SIG-M5 treated with dmso at 0.1 percent for 504 hours (cell line): ENCODE measurements around the gene TIAM1.

Experiments used
- DNase-seq: peaks from one replicate; lab custom pipeline; 2025; ENCODE audit not compliant: unreplicated experiment; lab: John Stamatoyannopoulos, UW

The TIAM1 gene

DNA sequence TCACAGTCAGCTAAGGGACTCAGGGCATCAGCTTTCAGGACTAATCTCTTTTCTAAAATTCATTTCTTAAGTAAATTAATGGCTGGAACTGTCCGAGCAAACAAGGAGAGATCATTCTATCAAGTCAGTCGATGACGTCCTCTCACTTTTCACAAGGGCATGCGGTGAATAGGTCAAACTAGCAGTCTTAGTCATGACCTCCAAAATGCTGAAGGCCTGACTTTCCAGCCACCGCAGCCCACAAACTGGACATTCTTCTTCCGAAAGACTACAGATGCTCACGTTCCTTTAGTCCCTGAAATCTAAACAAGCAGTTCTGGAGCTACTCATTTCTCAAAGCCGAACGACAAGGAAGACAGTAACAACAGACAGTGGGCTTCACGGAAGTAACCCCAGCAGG lies 127.9 kb downstream of the TIAM1 start:
- no peak for DNase-seq

DNA sequence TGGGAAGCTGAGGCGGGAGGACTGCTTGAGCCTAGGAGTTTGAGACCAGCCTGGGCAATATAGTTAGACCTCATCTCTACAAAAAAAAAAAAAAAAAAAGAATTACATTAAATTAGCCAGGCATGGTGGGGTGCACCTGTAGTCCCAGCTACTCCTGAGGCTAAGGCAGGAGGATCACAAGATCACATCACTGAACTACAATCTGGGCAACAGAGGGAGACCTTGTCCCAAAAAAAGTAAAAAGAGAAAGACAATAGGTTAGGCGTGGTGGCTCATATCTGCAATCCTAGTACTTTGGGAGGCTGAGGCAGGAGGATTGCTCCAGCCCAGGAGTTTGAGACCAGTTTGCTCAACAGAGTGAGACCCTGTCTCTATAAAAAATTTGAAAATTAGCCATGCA lies 130.3 kb downstream of the TIAM1 start:
- DNase-seq = no peak

DNA sequence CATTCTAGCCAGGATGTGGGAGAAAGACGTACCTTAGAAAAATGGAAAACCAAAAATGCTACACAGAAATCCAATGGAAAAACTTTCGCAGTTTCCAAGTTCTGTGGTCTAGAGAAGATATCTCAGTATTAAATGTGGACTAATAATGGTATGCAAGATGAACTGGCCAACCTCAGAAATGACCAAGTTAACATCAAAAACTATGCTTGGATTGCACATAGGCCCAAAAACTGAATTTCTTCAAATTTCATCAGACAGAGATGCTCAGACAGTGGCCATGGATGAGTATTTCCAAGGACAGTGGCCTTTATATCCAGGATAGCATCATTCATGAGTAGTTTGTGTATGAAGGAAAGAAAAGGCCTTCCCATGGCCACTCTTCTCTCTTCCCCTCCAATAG lies 132.2 kb downstream of the TIAM1 start:
- DNase-seq = no peak

DNA sequence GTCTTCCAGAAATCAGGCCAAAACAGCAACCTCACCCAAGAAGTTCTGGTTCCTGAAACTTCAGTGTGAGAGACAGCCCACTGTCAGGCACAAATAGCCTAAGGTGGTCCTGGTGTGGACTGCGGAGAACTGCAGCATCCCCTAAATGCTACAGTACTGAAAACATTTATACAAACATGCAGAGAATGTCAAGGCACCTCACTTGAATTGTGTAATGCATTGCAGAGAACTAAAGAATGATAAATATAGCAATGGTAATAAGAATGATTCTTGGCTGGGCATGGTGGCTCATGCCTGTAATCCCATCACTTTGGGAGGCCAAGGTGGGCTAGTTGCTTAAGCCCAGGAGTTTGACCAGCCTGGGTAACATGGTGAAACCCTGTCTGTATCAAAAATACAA lies 138.6 kb downstream of the TIAM1 start:
- DNase-seq = no peak

DNA sequence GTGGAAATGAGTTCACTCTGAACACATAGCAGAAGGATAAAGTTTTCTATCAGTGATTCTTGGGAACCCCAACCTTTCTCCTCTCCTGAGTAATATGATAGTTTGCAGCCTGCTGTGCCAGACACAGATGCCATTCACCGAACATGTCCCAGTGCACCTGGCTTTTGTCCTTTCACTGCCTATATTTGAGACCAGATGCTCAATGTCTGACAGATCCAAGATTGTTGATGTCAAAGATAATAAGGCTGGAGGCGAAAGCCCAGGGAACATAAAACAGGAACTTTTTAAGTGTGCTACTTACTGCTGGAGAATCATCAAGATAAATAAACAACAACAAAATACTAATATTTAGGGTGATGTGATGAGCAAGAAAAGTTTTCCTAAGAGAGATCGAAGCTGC lies 139.3 kb downstream of the TIAM1 start:
- no peak for DNase-seq

- no peak for DNase-seq
These were observed 140.5 kb downstream of the TIAM1 start for GRCh38 chr21:31203431-31204054.

DNA sequence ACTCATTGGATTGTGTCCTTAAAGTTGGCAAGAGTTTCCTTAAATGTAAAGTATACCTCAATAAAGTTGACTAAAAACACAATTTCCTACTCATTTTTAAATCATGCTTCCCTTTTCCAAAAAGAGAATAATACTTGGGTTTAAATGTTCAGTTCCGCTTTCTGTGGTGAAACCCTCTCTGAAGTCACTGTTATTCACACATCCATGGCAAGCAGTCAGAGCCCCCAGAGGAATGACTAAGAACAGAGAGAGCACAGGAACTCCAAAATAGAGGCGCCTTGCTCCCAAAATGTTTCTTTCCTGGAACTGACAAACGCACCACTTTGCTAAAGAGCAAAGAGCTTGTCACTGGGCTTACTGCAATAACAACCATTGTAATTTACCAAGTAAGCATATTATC lies 142.5 kb downstream of the TIAM1 start:
- peak; percentile 95 for DNase-seq

DNA sequence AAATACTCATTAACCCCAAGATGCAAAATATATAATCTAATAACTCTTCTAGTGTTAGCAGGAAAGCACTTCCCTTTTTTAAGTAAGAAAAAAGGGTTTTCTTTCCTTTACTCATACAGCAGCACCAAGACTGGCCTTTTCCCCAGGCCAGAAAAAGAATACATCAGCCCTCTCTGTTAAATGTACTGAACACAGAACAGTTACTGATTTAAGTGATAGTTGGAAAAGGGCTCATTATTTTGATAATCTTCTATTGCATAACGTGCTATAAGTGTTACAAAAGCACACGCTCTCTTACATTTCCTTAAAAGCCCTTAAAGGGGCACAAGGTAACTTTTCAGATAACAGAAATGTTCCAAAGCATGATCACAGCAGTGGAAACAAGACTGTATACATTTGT lies 142.9 kb downstream of the TIAM1 start:
- DNase-seq = peak; percentile 84

- peak; percentile 58 for DNase-seq
These were observed 145.5 kb downstream of the TIAM1 start for GRCh38 chr21:31198575-31198974.

DNA sequence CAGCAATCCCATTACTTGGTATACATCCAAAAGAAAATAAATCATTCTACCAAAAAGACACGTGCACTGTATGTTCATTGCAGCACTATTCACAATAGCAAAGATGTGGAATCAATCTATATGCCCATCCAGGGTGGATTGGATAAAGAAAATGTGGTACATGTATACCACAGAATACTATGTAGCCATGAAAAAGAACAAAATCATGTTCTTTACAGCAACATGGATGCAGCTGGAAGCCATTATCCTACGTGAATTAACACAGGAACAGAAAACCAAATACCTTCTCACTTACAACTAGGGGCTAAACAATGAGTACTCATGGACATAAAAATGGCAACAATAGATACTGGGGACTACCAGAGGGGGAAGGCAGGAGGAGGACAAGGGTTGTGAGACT lies 147.3 kb downstream of the TIAM1 start:
- DNase-seq = no peak

DNA sequence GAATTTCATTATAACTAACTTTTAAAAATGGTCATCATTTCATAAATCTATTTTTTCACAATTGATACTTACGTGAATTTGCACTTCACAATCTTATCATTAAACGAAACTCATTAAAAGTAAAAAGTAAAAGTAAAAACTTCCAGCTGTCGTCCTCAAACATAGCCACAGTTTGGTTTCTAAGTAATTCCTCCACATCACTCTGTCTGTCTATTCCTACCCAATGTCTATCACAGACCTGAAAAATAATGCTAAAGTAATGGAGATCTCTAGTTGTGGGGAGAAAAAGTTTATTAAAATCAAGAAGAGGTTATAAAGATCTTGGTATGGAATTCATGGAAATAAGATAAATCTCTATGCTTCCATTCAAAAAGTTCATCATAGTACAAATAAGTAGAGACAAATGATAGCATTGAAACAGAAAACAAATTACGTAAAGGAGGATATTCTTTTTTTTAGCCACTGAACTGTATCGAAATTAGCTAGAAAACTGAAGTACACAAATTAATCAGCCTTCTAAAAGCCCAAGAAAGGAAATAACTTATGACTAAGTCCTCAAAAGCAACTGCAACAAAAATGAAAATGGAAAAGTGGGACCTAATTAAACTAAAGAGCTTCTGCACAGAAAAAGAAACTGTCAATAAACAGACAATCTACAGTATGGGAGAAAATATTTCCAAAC lies 148.6 kb downstream of the TIAM1 start:
- DNase-seq = no peak

GRCh38 chr21:31194510-31195293 lies 149.4 kb downstream of the TIAM1 start:
- no peak for DNase-seq

GRCh38 chr21:31193761-31194160 lies 150.3 kb downstream of the TIAM1 start:
- DNase-seq = no peak

DNA sequence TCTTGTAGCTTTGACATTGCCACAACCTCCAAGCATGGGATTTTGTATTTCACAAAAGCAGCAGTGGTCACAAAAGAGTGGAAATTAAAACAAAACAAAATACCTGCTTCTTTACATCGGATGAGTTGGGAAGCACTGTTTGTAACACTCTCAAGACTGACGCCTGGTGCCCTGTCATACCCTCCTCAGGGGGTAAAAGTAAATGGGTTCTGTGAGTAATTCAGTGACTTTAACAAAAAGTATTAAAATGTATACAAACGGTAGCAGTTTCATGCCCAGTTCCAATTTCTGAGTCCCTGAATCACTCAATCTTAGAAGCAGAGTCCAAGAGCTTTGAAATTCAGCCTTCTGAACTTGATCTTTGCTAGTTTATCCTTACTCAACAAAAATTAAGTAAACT lies 152.5 kb downstream of the TIAM1 start:
- no peak for DNase-seq

DNA sequence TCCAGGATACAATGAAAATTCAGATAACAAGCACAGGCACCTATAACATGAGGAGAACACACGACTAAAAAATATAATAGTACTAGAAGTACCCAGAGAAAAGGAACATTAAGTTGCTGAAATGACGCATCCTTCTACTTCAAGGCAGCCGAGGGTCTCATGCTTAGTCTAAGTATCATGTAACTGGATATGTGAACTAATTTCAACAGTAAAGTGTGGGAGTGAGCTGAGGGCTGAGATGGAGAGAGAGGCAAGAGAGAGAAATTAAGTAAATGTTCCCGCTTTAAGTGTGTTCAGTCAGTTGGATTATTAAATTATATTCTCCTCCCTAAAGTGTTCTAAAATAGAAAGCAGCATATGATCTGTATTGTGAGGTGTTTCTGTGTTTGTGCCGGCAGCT lies 153.5 kb downstream of the TIAM1 start:
- DNase-seq = no peak

- DNase-seq = no peak
These were observed 156.6 kb downstream of the TIAM1 start for GRCh38 chr21:31187499-31187898.

DNA sequence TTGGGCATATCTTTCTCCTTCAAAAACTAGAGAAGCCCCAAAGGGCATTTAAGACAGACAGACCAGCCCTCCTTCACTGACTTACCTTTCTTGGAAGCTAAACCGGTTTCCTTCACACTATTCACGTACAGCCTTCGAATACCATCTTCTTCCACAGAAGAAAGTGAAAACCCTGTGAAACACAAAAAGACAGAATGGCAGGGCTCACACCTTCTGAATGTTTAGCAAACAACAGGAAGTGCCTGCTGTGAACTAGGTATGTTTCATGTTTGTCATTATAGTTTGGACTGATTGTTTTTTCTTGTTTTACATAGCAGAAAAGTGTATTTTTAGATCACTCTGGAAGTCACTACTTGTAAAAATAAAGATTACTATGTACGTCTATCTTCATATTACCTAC lies 157.1 kb downstream of the TIAM1 start:
- DNase-seq = no peak

DNA sequence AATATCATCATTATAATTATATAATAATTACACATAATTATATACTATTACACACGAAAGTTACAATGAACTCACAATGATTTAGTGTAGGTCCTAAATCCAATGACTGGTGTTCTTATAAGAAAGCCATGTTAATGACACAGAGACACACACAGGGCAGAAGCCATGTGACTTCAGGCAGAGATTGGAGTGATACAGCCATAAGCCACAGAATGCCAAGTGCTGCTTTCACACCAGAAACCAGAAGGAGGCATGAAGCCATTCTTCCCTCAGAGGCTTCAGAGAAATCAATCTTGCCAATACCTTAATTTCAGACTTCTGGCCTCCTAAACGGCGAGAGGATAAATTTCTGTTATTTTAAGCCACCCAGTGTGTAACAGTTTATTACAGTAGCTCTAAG lies 158.4 kb downstream of the TIAM1 start:
- no peak for DNase-seq

DNA sequence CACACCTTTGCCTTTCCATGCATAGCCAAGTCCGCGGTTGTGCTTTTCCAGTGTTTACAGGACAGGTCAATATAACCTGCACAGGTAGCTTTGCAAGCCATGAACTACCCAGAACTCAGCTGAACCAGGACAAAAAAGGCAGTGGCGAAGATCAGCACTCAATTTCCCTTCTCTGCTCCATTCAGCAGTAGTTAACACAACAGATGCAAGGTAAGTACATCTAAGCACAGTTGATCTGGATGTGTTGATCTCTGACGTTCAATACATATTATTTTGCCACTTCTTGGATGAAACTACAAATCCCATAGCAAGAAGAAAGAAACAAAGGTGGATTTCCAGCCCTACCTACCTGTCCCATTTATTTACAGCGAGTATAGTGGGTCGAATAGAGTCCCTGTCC lies 159.2 kb downstream of the TIAM1 start:
- DNase-seq = no peak

DNA sequence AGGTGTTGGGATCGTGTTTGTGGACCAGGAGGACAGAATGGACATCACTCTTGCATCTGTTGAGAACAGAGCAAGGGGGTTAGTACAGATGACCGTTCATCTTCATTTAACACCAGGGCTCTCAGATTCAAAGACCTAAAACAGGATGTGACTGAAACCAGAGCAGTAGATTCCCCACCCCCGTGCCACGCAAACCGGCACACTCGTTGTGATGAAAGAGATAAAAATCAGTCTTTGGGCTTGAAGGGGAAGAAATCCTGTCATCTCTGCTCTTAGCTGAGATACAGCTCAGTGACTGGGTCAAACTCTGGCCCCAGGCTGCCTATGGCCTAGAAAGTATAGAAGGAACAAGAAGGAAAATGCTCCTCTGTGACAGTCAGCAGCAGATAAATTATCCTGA lies 159.6 kb downstream of the TIAM1 start:
- no peak for DNase-seq

DNA sequence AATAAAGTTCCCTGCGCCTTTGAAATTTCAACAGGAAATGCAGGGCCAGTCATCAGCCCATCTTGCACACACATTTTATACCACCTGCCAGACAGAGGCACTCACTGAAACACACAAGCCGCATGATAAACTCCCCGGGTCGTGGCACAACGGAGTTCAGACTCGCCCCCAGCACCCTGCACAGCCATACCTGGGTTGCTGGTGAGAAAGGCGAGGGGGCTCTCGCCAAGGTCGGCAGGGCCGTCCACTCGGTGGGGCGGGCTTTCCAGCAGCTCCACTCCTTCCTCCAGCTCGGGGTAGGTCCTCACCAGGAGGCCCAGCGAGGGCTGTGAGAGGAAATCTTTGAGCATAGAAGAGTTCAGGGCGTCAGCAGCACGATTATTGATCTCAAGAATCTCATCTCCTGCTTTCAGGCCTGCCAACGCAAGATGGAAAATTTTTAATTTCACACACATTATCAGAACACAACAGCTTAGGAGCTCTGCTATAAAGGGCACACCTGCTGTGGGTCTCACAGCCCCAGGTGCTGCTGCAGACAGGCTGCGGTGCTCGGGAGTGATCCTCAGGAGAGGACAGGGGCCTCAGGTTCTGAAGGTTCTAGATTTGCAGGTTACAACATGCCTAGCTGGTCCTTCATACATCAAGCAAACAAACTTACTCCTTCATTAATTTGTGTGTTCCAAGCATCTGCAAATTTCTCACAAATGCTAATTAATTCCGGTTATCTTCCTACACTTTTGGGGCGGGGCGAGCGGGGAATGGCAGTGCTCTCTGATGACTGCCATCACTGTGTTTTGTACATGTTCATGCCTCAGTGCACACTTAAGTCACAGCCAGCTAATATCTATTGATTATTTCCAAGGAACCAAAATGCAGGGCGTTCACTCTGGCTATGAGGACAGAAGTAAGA lies 161.6 kb downstream of the TIAM1 start:
- no peak for DNase-seq
